Posterior vena cava (tissue), 2 donors: ENCODE results near the gene MYH14. TPM values are rescaled to one million over a fixed set of nuclear protein-coding genes. Genes with fewer than 3 reads are reported as not detected.
"Not testable (repeated sequence)": the region's sequence is repeated elsewhere in the genome, so short reads cannot be mapped to it uniquely, and the experiment has no call there.

ENCODE experiments used
- DNase-seq: peaks from one replicate; pipeline ENCODE4 v3.0.0-alpha.2; 2020; ENCODE audit warnings: low spot score
- intact Hi-C, 2 donors: fragments of 100-400 bp; cut with DNase I; formaldehyde crosslinking; loops; one replicate each; pipeline versions ENCODE4 v1.14.1 to v1.14.2; 2022 to 2023
- total RNA-seq, 2 donors: library from RNA; stranded (reverse); fragmentation: NEBNext Ultra II Directional; extraction: Animal tissue kit (Norgen Biotek cat#: 25700); gene quantifications; one replicate each; pipeline ENCODE4 v1.2.1, GENCODE V29; 2021
- donor health status: DM: yes; HTN: yes; CAD: no.
- donor health status: DM: yes; HTN: yes; CAD: no.

Gene MYH14
- total RNA-seq, 2 donors from 2014 or later, result 0.60 to 0.62 TPM

DNA sequence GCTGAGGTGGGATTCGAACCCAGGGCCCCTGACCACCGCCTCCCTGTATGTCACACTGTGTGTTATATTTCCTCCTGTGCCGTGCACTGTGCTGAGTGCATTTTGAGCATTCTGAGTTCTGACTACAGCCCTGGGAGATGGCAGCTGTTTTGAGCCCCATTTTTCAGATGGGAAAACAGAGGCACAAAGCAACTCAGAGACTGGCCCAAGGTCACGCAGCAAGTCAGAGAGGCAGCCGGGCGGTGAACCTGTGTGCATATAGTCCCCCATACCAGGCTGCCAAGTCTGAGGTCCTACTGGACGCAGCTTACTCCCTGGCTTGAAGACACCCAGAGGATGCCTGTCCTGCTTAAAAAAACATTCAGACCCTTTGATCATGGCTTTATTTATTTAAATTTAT is 17.7 kb downstream of the MYH14 start:
- DNase-seq, result no peak
- intact Hi-C loops, result no loop called here

DNA sequence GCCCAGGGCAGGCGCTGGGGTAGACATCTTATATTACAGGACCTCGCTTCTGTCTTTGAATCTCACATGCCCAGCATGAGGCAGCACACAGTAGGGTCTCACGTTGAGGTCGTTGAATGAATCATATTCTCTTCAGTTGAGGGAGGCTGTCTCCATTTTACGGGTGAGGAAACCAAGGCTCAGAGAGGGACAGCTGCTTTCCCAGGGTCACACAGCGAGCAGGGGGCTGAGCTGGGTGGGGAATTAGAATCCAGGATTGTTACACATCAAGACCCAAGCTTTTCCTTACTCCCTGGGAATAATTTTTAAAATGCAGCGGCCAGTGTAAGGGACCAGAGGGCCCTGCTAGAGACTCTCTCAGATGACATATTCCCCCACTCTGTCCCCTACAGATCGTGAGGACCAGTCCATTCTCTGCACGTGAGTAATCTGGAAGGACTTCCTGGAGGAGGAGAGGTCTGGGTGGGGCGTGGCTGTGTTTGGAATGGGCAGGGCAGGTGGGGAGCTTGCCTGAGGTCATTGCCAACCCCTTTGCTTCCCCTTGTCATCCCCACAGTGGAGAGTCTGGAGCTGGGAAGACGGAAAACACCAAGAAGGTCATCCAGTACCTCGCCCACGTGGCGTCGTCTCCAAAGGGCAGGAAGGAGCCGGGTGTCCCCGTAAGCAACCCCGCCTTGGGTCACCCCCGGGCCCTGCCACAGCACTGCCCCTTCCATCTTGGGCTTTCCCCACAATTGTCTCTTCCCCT is 19.4 kb downstream of the MYH14 start:
- intact Hi-C loops, result no loop called here
- DNase-seq, result no peak

- DNase-seq, result no peak
- intact Hi-C loops, result no loop called here
Measured at GRCh38 chr19:50223439-50223716, 20.0 kb downstream of the MYH14 start.

GRCh38 chr19:50224986-50225747 is 21.7 kb downstream of the MYH14 start:
- no peak for DNase-seq
- intact Hi-C loops, result no loop called here

DNA sequence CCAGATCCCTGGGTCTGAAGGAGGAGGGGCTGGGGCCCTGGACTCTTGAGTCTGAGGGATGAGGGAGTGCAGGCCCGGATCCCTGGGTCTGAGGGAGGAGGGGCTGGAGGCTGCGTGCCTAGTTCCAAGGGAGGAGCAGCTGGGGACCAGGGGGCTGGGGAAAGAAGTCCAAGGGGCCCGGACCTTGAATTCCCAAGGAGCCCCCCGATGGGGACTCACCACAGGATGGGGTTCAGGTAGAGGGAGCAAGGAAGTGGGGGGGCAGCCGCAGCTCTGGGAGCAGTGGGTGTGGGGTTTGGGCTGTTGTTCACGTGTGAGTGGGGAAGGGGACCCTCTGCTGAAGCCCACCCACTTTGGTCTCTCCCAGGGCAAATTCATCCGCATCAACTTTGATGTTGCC is 23.1 kb downstream of the MYH14 start:
- DNase-seq, result no peak
- intact Hi-C loops, result no loop called here

DNA sequence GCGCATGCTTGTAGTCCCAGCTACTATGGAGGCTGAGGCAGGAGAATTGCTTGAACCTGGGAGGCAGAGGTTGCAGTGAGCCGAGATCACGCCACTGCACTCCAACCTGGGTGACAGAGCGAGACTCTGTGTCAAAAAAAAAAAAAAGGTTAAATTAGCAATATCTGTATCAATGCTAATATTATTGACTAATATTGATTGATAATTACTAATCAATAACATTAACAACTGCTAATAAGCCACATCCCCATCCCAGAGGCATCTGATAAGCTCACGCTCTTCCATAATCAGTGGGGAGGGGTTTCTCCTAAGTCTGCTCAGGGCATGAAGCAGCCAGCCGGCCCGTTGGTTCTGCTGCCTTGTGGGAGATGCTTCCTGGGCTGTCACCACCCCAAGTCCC is 24.7 kb downstream of the MYH14 start:
- intact Hi-C loops, DNase-seq: not testable (repeated sequence)

DNA sequence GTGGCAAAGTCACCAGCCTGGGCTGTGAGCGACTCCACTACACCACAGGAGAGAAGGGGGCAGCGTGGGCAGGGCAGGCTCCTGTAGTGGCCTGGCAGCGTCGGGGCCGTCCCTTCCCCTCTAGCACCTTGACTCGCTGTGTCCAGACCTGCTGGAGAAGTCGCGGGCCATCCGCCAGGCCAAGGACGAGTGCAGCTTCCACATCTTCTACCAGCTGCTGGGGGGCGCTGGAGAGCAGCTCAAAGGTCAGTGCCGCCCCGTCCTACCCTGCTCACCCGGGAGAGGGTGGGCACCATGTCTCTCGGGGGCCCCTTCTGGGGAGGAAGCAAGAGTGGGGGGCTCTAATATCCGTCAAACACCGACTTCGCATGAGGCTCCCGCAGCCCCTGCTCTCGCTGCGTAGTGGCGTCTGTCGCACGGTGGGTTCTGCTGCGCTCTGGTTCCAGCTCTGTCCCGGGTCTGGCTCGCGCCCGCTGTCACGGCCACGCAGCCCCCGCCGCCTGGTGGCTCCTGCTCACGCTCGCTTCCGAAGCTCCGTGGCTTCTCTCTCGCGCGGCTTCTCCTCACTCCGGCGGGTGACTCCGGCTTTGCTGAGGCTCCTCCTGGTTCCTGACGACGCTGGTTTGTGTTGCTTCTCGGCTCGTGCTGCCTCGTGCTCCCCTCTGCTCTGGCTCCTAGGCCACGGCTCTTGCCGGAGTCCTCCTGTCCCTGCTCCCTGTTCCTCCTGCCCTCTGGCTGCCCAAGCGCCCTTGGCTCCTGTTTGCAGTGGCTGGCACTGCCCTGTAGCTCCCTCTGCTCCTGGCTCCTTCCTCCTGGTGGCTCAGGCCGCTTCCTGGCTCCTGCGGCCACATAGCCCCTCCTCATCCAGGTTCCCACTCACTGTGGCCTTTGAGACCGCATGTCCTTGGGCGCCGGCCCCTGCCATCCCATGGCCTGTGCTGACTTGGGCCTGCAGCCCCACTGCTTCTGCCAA is 27.2 kb downstream of the MYH14 start:
- intact Hi-C loops, result no loop called here
- no peak for DNase-seq

DNA sequence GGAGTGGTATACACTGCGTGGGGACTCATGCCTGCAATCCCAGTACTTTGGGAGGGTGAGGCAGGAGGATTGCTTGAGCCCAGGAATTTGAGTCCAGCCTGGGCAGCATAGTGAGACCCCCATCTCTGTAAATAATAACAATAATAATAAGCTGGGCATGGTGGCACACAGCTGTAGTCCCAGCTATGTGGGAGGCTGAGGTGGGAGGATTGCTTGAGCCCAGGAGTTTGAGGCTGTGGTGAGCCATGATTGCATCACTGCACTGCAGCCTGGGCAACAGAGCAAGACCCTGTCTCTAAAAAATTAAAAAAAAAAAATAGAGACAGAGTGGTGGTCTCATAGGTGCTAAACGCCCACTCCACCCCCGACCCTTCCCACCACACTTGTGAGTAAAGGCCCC is 28.0 kb downstream of the MYH14 start:
- intact Hi-C loops, DNase-seq: not testable (repeated sequence)

DNA sequence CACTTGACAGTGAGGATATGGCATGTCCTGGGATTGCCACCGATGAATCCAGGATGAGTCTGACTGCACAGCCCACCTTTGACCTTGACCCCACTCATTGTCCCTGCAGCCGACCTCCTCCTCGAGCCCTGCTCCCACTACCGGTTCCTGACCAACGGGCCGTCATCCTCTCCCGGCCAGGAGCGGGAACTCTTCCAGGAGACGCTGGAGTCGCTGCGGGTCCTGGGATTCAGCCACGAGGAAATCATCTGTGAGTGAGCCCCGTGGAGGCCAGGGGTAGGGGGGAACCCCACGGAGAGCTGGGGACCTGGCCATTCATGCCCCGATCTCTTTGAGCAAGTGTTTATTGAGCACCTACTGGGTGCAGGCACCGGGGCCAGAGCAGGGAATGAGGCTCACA is 28.4 kb downstream of the MYH14 start:
- intact Hi-C loops, result no loop called here
- DNase-seq, result no peak

DNA sequence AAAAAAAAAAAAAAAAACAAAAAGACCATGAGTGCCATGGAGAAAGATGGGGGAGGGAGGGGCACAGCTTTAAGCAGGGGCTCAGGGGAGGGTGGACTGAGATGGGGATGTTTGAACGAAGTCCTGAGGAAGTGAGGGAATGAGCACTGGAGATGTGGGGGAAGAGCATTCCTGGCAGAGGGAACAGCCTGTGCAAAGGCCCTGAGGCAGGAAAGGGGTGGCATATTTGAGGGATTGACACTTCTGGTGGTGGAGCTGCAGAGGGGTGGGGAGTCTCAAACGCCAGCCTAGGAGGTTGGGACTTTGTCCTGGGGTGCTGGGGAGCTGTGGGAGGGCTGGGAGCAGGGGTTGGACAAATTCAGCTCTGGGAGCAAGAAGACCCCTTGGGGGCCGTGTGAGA is 29.2 kb downstream of the MYH14 start:
- DNase-seq, result no peak

DNA sequence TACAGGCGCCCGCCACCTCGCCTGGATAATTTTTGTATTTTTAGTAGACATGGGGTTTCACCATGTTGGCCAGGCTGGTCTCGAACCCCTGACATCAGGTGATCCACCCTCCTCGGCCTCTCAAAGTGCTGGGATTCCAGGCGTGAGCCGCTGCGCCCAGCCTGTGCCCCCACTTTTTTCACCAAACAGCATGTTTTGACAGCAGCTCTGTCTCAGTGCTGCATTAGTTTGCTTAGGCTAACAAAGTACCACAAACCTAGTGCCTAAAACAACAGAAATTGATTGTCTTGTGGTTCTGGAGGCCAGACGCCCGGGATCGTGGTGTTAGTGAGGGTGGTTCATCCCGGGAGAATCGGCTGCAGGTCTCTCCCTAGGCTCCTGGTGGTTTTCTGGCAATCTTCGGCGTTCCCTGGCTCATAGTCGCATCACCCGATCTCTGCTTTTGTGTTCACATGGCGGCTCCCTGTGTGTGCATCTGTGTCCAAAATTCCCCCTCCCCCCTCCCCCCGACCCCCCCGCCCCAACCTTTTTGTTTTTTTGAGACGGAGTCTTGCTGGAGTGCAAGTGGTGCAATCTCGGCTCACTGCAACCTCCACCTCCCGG is 30.0 kb downstream of the MYH14 start:
- intact Hi-C loops, result no loop called here

More for the DNA sequence above, 29.2 kb downstream of the MYH14 start:
- intact Hi-C loops, result no loop called here

GRCh38 chr19:50237493-50237892 is 34.1 kb downstream of the MYH14 start:
- DNase-seq, intact Hi-C loops: not testable (repeated sequence)

More for the DNA sequence above, 30.0 kb downstream of the MYH14 start:
- no peak for DNase-seq

GRCh38 chr19:50238043-50238442 is 34.6 kb downstream of the MYH14 start:
- intact Hi-C loops, result no loop called here
- DNase-seq, result no peak

DNA sequence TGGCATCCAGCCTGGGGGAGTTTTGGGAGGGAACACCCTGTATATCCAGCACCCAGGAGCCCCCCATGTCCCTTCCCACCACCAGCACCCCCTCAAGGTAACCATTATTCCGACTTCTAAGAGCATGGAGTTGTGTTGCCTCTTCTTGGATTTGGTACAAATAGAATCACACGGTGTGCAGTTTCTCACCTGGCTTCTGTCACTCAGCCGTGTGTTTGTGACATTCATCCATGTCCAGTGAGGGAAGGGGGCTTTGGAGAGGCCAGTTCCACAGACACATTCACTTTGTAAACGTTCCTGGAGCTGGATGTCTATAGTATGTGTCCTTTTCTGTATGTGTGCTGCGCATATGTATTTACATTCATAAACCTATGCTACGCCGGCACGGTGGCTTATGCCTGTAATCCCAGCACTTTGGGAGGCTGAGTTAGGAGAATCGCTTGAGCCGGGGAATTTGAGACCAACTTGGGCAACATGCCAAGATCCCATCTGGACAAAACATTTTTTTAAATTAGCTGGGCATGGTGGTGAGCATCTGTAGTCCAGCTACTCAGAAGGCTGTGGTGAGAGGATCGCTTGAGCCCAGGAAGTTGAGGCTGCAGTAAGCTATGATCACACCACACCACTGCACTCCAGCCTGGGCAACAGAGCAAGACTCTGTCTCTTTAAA is 36.6 kb downstream of the MYH14 start:
- intact Hi-C loops, result no loop called here
- DNase-seq, result no peak

- intact Hi-C loops, result no loop called here
- DNase-seq, result no peak
Measured at GRCh38 chr19:50242581-50242980, 39.2 kb downstream of the MYH14 start.

- intact Hi-C loops, result no loop called here
- DNase-seq, result no peak
Measured at GRCh38 chr19:50244695-50245094, 41.3 kb downstream of the MYH14 start.

DNA sequence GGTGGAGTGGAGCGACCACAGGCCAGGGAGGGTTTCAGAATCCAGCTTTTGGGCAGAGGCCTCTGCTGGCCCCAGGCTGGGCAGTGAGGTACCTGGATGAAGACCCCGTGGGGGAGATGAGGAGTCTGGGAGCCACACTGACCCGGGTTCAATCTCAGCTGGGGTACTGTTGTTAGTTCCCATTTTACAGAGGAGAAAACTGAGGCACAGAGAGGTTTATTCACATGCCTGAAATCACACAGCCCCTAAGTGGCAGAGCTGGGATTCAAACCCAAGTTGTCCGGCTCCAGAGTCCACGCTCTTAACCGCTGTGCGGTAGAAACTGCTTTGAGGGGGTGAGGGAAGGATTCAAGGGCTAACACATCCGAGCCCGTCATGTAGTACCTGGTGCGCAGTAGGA is 45.0 kb downstream of the MYH14 start:
- intact Hi-C loops, result no loop called here
- no peak for DNase-seq

GRCh38 chr19:50248826-50249225 is 45.4 kb downstream of the MYH14 start:
- intact Hi-C loops, result no loop called here

DNA sequence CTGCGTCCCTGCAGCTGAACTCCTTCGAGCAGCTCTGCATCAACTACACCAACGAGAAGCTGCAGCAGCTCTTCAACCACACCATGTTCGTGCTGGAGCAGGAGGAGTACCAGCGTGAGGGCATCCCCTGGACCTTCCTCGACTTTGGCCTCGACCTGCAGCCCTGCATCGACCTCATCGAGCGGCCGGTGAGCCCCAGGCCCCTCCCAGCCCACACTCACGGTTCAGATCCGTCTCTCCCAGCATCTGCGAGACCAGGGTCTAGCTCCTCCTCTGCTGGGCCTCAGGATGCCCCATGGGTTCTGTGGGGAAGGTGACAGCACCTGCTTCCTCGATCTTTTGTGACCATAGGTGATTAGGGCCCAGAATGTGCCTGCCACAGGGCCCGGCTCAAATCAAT is 46.2 kb downstream of the MYH14 start:
- intact Hi-C loops, result no loop called here
- DNase-seq, result no peak

More at GRCh38 chr19:50248826-50249225, 45.4 kb downstream of the MYH14 start:
- DNase-seq, result no peak
